Mesendoderm (in vitro differentiated cells): ENCODE results near the gene LONP1.

Experiments used
- DNase-seq: peaks from one replicate; pipeline ENCODE4 v3.0.0; 2013
- H2AK5ac ChIP-seq: 2 replicates; pipeline ENCODE4 v1.6.1; 2013; ENCODE audit warnings: low read length, inconsistent platforms
- H2BK120ac ChIP-seq: 2 replicates; pipeline ENCODE4 v1.6.1; 2013; ENCODE audit warnings: low read depth, mild to moderate bottlenecking, low read length, moderate library complexity, mixed read lengths
- H2BK15ac ChIP-seq: replicated peaks from 2 replicates; pipeline ENCODE4 v1.6.1; 2013; ENCODE audit warnings: low read depth, mild to moderate bottlenecking, moderate library complexity
- H2BK5ac ChIP-seq: 2 replicates; pipeline ENCODE4 v1.6.1; 2013; ENCODE audit warnings: low read length, inconsistent platforms
- H3K18ac ChIP-seq: 2 replicates; pipeline ENCODE4 v1.6.1; 2013; ENCODE audit warnings: mild to moderate bottlenecking, low read length, mixed read lengths
- H3K23ac ChIP-seq: one replicate; pipeline ENCODE4 v1.6.1; 2013; ENCODE audit warnings: low read length
- H3K27ac ChIP-seq: 2 replicates; pipeline ENCODE4 v1.5.1; 2013; ENCODE audit warnings: low read depth, mild to moderate bottlenecking, inconsistent platforms, low read length, moderate library complexity
- H3K27me3 ChIP-seq: 2 replicates; pipeline ENCODE4 v1.6.1; 2013; ENCODE audit warnings: low read length, control low read depth, mild to moderate bottlenecking, inconsistent platforms; ENCODE audit not compliant: insufficient read depth, poor library complexity
- H3K36me3 ChIP-seq: 2 replicates; pipeline ENCODE4 v1.6.1; 2013; ENCODE audit warnings: low read length, inconsistent platforms; ENCODE audit not compliant: control insufficient read depth, insufficient read depth
- H3K4ac ChIP-seq: one replicate; pipeline ENCODE4 v1.6.1; 2013; ENCODE audit warnings: low read depth, mild to moderate bottlenecking, low read length, moderate library complexity
- H3K4me1 ChIP-seq: 2 replicates; pipeline ENCODE4 v1.6.1; 2013; ENCODE audit warnings: low read depth, low read length, inconsistent platforms; ENCODE audit not compliant: control insufficient read depth
- H3K4me2 ChIP-seq: 2 replicates; pipeline ENCODE4 v1.6.1; 2013; ENCODE audit warnings: low read length
- H3K4me3 ChIP-seq: 2 replicates; pipeline ENCODE4 v1.5.1; 2013; ENCODE audit warnings: mild to moderate bottlenecking, low read length
- H3K56ac ChIP-seq: one replicate; pipeline ENCODE4 v1.6.1; 2013; ENCODE audit warnings: low read length
- H3K79me1 ChIP-seq: 2 replicates; pipeline ENCODE4 v1.6.1; 2013; ENCODE audit warnings: low read length, inconsistent platforms
- H3K79me2 ChIP-seq: 2 replicates; pipeline ENCODE4 v1.6.1; 2013; ENCODE audit warnings: mild to moderate bottlenecking, low read length; ENCODE audit not compliant: control insufficient read depth, insufficient read depth
- H3K9ac ChIP-seq: 2 replicates; pipeline ENCODE4 v1.6.1; 2013; ENCODE audit warnings: low read length, inconsistent platforms
- H4K5ac ChIP-seq: one replicate; pipeline ENCODE4 v1.6.1; 2013; ENCODE audit warnings: low read length
- H4K8ac ChIP-seq: one replicate; pipeline ENCODE4 v1.6.1; 2013; ENCODE audit warnings: low read depth, mild to moderate bottlenecking, control low read depth, low read length, moderate library complexity
- WGBS: extraction: QIAGEN DNeasy Blood & Tissue Kit; methylation state at CpG from one replicate; pipeline ENCODE4 v1.1.7; 2013; ENCODE audit warnings: low lambda C conversion rate, missing lambda C conversion rate; ENCODE audit not compliant: insufficient coverage; ENCODE audit errors: extremely low coverage; 5-methylcytosine and 5-hydroxymethylcytosine counted together

The LONP1 gene

DNA sequence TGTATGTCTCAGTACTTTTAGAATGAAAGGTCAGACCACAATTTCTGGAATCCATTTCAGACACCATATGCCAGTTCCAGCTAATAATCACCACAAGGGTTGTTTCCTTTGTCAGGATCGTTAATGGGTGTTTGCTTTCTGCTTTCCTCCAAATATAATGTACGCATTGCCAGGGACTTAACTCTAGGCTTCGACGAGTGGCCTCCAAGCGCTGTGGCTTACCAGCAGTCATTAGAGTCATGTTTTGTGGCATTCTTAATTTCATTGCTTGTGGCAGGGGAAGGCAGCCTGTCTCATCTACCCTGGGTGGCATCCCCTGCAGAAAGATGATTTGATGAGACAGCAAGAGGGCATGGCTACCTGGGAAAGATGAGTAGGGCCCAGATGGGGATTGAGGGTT is 74.5 kb downstream of the LONP1 start:
- H3K56ac ChIP-seq, result no peak overlapping the region
- no peak overlapping the region for H2BK15ac ChIP-seq
- H3K27ac ChIP-seq, result no peak overlapping the region
- no peak overlapping the region for H4K5ac ChIP-seq
- H4K8ac ChIP-seq, result no peak overlapping the region
- no peak overlapping the region for H2BK120ac ChIP-seq
- H2AK5ac ChIP-seq, result no peak overlapping the region
- no peak overlapping the region for H3K9ac ChIP-seq
- H3K4ac ChIP-seq, result no peak overlapping the region
- no peak overlapping the region for H3K18ac ChIP-seq
- no peak for DNase-seq
- no peak overlapping the region for H3K4me3 ChIP-seq
- H3K36me3 ChIP-seq, result peaks cover 35% of the 10 kb centered on the region
- peaks cover 40% of the 10 kb centered on the region for H3K79me2 ChIP-seq
- H3K27me3 ChIP-seq, result no peaks in the 10 kb centered on the region
- no peaks in the 10 kb centered on the region for H3K4me1 ChIP-seq
- H3K23ac ChIP-seq, result no peak overlapping the region
- H3K4me2 ChIP-seq, result no peak overlapping the region
- peaks cover 31% of the 10 kb centered on the region for H3K79me1 ChIP-seq
- WGBS, result no CpG with 5 or more reads among the region's 5 CpGs
- no peak overlapping the region for H2BK5ac ChIP-seq

DNA sequence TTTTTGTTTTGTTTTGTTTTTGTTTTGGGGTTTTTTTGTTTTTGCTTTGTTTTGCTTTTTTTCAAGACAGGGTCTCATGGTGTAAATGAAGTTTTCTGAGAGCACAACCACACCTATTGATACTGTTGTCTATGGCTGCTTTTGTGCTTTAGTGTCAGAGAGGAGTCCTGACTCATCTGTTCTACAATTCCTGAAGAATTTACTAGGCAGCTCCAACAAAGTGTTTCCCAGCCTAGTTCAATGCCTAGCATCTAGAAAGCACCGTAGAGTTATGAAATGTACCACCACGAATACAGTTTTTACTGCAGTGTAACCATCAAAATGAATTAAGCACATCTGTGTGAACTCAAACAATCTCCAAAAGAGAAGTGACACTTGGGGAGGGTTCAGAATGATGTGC is 75.9 kb downstream of the LONP1 start:
- Histone ChIP-seq H3K23ac (no peak overlapping the region), H3K4me3 (no peak overlapping the region), H3K4ac (no peak overlapping the region), H4K5ac (no peak overlapping the region), H2BK120ac (no peak overlapping the region), H2BK5ac (no peak overlapping the region), H3K79me2 (peaks cover 46% of the 10 kb centered on the region), H3K27ac (no peak overlapping the region), H3K79me1 (peaks cover 31% of the 10 kb centered on the region), H3K4me2 (no peak overlapping the region), H3K36me3 (peaks cover 32% of the 10 kb centered on the region), H2AK5ac (no peak overlapping the region), H3K4me1 (no peaks in the 10 kb centered on the region), H3K27me3 (no peaks in the 10 kb centered on the region), H3K18ac (no peak overlapping the region), H2BK15ac (no peak overlapping the region), H3K56ac (no peak overlapping the region), H3K9ac (no peak overlapping the region), H4K8ac (no peak overlapping the region)
- DNase-seq, result no peak
- no CpG with 5 or more reads among the region's 2 CpGs for WGBS

DNA sequence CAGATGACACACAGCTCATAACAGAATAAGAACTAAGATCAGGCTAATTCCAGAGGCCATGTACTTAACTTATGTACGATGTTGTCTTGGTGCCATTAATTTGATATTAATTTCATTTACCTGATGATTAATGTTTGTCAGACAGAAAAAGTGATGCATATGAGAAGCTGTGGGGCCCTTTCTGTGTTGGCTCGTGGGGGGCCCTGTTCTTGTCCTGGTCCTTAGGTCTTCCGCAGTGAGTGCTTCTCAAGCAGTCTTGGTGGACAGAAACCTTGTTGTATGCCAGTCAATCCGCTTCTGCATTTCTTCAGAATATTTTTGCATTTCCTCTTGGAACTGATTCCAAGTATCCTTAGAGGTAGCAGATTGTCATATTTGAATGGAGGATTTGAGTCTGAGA is 76.9 kb downstream of the LONP1 start:
- H3K4me2 ChIP-seq, result no peak overlapping the region
- no peaks in the 10 kb centered on the region for H3K27me3 ChIP-seq
- peaks cover 53% of the 10 kb centered on the region for H3K79me2 ChIP-seq
- H3K9ac ChIP-seq, result no peak overlapping the region
- DNase-seq, result no peak
- no peak overlapping the region for H2BK15ac ChIP-seq
- H2BK120ac ChIP-seq, result no peak overlapping the region
- H3K27ac ChIP-seq, result no peak overlapping the region
- no peak overlapping the region for H2AK5ac ChIP-seq
- no peaks in the 10 kb centered on the region for H3K4me1 ChIP-seq
- H3K18ac ChIP-seq, result no peak overlapping the region
- peaks cover 31% of the 10 kb centered on the region for H3K36me3 ChIP-seq
- H4K8ac ChIP-seq, result no peak overlapping the region
- H3K79me1 ChIP-seq, result peaks cover 31% of the 10 kb centered on the region
- WGBS, result no CpG with 5 or more reads among the region's 4 CpGs
- no peak overlapping the region for H3K4me3 ChIP-seq
- H4K5ac ChIP-seq, result no peak overlapping the region
- no peak overlapping the region for H3K4ac ChIP-seq
- no peak overlapping the region for H3K56ac ChIP-seq
- no peak overlapping the region for H2BK5ac ChIP-seq
- no peak overlapping the region for H3K23ac ChIP-seq

DNA sequence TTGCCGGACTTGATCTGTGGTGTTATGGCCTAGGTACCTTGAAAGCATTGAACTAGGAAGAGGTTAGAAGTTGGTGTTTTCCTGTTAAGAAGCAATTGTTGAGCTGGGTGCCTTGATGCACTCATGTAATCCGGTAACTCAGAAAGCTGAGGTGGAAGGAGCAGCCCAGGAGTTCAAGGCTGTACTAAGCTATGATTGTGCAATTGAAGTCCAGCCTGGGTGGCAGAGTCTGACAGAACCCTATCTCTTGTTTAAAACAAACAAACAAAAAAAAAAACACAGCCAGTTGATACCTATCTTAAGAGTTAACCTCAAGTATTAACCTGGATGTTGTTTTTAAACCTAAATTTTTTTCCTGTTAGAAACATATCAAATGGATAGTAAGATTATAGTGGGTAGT is 77.7 kb downstream of the LONP1 start:
- H3K27ac ChIP-seq, result no peak overlapping the region
- H2BK120ac ChIP-seq, result no peak overlapping the region
- no peak overlapping the region for H3K9ac ChIP-seq
- peaks cover 27% of the 10 kb centered on the region for H3K36me3 ChIP-seq
- no peak overlapping the region for H3K4me3 ChIP-seq
- no peaks in the 10 kb centered on the region for H3K27me3 ChIP-seq
- peaks cover 31% of the 10 kb centered on the region for H3K79me1 ChIP-seq
- H2BK5ac ChIP-seq, result no peak overlapping the region
- no peak overlapping the region for H3K4ac ChIP-seq
- H3K56ac ChIP-seq, result no peak overlapping the region
- H3K79me2 ChIP-seq, result peaks cover 61% of the 10 kb centered on the region
- DNase-seq, result no peak
- H2AK5ac ChIP-seq, result no peak overlapping the region
- no peak overlapping the region for H3K23ac ChIP-seq
- no peak overlapping the region for H2BK15ac ChIP-seq
- H3K4me2 ChIP-seq, result no peak overlapping the region
- WGBS, result no CpG with 5 or more reads among the region's 2 CpGs
- H4K8ac ChIP-seq, result no peak overlapping the region
- H4K5ac ChIP-seq, result no peak overlapping the region
- H3K4me1 ChIP-seq, result no peaks in the 10 kb centered on the region
- H3K18ac ChIP-seq, result no peak overlapping the region
